HUDEP-2 (cell line): ENCODE measurements around the gene MLPH.
"Not testable (repeated sequence)": the region's sequence is repeated elsewhere in the genome, so short reads cannot be mapped to it uniquely, and the experiment has no call there.

Experiments used
- DNase-seq, 76 experiments: peaks; one replicate each; lab custom pipeline; 2025; ENCODE audit not compliant: unreplicated experiment in 76 of 76; lab: John Stamatoyannopoulos, UW

The MLPH gene

GRCh38 chr2:237457388-237457941 lies 29.6 kb upstream of the MLPH start:
- DNase-seq = no peak

GRCh38 chr2:237458519-237458918 lies 28.5 kb upstream of the MLPH start:
- no peak for DNase-seq

- DNase-seq = no peak
Observed at GRCh38 chr2:237459226-237459625, 27.8 kb upstream of the MLPH start.

- DNase-seq = no peak
Observed at GRCh38 chr2:237459741-237460174, 27.3 kb upstream of the MLPH start.

GRCh38 chr2:237464757-237465391 lies 22.2 kb upstream of the MLPH start:
- no peak for DNase-seq

GRCh38 chr2:237465515-237466148 lies 21.4 kb upstream of the MLPH start:
- DNase-seq = no peak

- no peak for DNase-seq
Observed at GRCh38 chr2:237466211-237466610, 20.8 kb upstream of the MLPH start.

GRCh38 chr2:237467447-237468179 lies 19.4 kb upstream of the MLPH start:
- DNase-seq = no peak

GRCh38 chr2:237469410-237469809 lies 17.6 kb upstream of the MLPH start:
- DNase-seq = not testable (repeated sequence)

GRCh38 chr2:237469849-237470248 lies 17.2 kb upstream of the MLPH start:
- DNase-seq = no peak

GRCh38 chr2:237470914-237471313 lies 16.1 kb upstream of the MLPH start:
- no peak for DNase-seq

- DNase-seq = peak in 26 of 76 experiments; percentile 2 to 48 (median 14)
Observed at GRCh38 chr2:237471438-237472186, 15.4 kb upstream of the MLPH start.

- DNase-seq = no peak
Observed at GRCh38 chr2:237472187-237472712, 14.8 kb upstream of the MLPH start.

- DNase-seq = no peak
Observed at GRCh38 chr2:237472909-237473877, 13.9 kb upstream of the MLPH start.

GRCh38 chr2:237473878-237474441 lies 13.1 kb upstream of the MLPH start:
- peak in 1 of 76 experiments; percentile 2 for DNase-seq

GRCh38 chr2:237474442-237474911 lies 12.6 kb upstream of the MLPH start:
- no peak for DNase-seq

- DNase-seq = peak in 58 of 76 experiments; percentile 3 to 73 (median 42)
Observed at GRCh38 chr2:237474931-237475703, 11.9 kb upstream of the MLPH start.

- DNase-seq = no peak
Observed at GRCh38 chr2:237475704-237476141, 11.3 kb upstream of the MLPH start.
